GM18507 (cell line): Measurements from ENCODE around the gene FOXJ1.
"Not testable (repeated sequence)": the region's sequence is repeated elsewhere in the genome, so short reads cannot be mapped to it uniquely, and the experiment has no call there.

Source experiments
- DNase-seq: peaks from one replicate; pipeline ENCODE4 v3.0.0; 2011; ENCODE audit warnings: low read depth; ENCODE audit not compliant: insufficient read length; ENCODE audit errors: extremely low spot score
- FAIRE-seq: peaks from 2 replicates; lab custom pipeline; 2011; peaks lifted over from hg19 to GRCh38; lab: Jason Lieb, UNC

Gene FOXJ1, protein sequence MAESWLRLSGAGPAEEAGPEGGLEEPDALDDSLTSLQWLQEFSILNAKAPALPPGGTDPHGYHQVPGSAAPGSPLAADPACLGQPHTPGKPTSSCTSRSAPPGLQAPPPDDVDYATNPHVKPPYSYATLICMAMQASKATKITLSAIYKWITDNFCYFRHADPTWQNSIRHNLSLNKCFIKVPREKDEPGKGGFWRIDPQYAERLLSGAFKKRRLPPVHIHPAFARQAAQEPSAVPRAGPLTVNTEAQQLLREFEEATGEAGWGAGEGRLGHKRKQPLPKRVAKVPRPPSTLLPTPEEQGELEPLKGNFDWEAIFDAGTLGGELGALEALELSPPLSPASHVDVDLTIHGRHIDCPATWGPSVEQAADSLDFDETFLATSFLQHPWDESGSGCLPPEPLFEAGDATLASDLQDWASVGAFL

DNA sequence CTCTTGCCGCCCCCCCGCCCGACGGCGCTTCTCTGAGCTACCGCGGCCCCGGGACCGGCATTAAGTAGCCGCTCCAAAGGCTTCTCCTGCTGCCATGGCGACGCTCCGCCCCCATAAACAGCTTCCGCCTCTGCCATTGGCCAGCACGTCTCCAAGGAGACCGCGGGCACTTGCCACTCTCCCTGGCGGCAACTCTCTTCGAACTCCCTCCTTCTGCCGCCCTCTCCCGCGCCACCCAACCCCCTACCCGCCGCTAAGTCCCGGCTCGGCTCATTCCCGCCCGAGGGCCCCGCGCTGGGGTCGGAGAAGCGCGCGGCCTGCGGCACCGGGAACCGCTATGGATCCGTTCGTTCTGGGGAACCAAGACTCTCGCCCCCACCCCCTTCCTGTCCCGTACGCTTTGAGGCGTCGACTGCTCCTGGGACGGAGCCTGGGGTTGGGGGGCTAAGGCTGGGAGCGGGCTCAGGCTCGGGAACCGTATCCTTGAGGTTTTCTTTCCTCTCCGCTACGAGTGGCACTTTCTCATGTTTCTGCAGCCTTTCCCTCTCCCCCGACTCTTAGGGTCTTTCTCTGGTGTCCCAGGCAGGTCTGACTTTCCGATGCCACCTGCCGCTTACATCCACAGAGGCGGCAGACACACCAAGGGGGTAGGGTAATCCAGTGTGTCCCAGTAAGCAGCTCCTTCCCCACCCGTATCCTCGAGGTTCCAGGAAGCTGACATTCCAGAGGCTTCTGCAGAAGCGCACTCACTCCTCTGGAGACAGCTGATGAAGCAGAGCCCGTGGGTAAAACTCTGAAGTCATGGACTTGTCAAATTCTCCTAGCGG is at the start of gene FOXJ1:
Gene FOXJ1 (minus strand): TSS at position 34 of the 827 bp plus-strand sequence. CDS start 850 bp downstream, outside the sequence.
- DNase-seq (peak; percentile 95), FAIRE-seq (peak; percentile 87)

DNA sequence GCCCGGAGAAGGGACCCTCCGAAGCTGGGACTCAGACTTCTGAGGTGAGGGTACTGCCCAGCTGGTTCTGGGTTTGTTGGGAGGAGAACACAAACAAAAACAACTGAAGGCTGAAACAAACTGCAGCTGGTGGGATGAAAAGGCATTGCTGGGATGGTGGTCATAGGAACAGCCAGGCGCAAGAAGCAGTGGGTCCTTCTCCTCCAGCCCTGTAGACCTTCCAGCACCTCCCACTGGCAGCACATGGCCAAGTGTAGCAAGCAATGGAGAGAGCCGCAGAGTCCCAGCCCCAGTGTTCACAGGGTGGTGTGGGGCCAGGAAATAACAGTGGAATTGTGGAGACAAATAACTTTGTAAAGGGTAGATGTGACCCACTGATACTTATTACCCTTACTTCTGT is 48.7 kb upstream of the FOXJ1 start:
- FAIRE-seq: peak; percentile 5
- DNase-seq: no peak

DNA sequence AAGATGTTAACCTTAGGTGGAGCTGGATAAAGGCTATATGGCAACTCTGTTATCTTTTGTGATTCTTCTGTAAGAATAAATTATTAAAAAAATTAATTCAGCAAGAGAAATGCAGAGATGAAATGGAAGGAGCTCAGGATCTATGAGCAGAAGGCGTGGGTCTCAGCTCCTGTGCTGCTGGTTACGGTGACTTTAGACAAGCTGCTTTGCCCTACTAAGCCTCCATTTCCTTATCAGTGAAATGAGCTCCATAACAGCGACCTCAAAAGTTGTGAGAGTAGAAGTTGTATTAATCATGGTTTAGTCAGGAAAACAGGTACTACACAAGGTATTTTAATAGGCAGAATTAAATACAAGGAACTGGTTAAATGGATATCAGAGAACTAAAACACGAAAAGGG is 48.2 kb upstream of the FOXJ1 start:
- no peak for FAIRE-seq
- no peak for DNase-seq

DNA sequence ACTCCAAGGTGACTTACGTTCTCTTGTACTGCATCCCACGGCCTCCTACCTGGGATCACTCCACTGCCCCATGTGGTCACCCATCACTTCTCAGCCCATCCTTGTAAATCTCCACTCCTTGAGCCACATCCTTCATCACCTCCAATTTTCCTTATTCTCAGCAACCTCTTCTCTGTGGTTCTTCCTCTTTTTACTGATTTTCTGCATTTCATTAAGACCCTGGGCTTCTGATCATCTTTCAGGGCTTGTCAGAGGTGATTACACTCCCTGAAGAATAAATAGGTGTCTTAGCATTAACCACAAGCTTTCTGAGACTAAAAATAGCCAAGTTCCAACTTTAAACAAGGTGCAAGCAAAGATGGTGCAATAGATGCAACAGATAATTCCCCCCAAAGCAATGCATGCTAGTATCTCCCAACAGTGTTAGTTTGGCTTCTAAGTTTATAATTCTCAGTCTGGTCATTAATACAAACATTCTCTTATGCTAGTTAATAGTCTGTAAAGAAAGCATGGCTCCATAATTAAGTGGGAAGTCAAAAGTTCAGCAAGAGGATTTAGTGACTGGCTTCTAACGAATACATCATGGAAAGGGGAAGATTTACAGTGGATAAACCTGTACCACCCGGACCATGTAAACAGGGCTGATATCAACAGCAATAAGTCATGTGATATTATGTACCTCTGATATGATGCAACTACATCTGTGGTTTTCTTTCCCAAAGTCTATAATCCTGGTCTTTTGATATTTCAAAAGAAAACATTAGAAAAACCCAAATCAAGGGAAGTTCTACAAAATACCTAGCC is 47.4 kb upstream of the FOXJ1 start:
- DNase-seq (no peak), FAIRE-seq (no peak)

DNA sequence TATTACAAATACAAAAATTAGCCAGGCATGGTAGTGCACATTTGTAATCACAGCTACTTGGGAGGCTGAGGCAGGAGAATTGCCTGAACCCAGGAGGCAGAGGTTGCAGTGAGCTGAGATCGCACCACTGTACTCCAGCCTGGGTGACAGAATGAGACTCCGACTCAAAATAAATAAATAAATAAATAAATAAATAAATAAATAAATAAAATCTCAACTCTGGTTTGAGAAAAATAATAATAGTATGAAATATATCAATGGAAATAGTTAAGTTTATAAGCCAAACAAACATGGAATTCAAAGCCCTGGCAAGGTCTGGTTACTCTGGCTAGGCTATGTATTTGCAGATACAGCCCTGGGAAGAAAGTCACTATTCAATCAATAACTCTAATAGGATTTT is 45.7 kb upstream of the FOXJ1 start:
- not testable (repeated sequence) for DNase-seq, FAIRE-seq

DNA sequence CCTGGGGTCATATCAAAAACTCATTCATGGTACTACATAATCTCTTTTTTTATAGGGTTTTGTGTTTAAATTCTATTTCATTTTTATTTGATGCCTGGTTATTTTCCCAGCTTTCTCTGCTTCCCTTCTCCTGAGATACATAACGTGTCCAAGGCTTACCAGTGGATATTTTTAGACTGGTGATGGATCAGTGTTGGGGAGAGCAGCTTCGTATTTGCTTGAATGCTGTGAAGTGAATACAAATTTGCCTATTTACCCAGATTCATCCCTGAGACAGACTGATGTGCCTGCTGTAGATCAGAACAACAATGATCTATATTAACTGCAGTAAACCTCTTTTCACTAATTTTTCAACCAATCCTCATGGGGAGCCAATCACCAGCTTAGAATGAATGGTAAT is 43.2 kb upstream of the FOXJ1 start:
- FAIRE-seq (no peak), DNase-seq (no peak)

DNA sequence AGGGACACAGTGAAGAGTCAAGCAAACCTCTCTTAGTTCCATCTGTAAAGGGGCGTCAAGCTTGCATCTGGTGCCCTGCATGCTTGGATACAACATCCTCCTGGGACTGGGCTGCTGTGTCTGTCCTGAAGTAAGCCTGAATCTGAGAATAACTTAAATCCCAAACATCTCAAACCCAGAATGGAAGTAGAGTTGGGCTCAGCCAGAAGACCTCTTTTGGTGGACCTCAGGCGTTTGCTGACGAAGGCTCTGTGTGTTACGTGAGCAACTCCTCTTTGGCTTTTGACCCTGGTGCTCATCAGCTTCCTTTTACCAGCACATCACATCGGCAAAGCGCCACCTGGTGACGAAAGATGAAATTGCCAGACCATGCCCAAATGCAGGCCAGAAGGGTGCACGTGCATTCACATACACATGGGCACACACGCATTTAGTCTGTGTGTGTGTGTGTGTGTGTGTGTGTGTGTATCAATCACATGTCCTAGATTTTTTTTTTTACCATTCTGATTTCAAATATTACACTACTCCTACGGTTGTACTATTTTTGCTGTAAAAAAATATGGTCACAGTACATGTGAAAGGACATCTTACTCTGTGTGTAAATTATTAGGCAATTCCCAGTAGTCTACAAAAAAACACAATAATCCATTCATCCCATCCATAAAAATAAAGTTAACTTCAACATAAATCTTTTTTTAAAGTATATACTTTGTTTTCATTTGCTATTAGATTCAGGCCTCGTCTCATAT is 41.1 kb upstream of the FOXJ1 start:
- peak; percentile 93 for FAIRE-seq
- DNase-seq: peak; percentile 64

DNA sequence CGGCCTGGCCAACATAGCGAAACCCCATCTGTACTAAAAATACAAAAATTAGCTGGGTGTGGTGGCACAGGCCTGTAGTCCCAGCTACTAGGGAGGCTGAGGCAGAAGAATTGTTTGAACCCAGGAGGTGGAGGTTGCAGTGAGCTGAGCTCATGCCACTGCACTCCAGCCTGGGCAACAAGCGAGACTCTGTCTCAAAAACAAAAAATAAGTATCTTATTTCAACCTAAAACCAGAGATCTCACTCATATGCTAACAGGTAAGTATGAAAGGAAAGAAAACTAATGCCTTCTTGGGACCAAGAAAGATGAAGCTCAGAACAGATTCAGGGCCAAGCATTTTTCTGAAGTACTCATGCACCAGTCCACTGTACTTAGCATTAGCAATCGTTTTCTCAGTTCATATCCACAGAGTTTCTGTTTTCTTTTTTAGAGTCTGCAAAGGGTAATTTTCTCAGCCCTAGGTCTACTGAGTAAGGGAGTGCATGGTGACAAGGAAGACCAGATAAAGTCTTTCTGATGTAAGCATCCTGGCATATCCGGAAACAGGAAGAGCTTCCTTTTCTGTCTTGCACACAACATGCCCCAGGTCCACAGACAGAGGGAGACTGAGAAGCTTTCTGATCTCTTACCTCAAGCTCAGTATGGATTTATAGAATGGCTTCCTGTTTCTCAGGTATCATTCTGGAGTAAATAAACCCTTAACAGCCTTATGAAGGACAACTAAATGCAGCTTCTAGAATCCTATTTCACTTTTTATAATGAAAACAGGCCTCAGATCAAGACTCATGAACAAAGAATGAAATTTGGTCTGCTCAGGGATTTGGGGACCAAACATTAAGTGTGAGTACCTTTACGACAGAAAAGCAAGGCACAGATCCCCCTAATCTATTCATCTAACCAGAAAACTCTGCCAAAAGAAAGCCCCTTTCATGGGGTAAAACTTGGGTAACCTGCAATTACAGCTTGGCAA is 38.7 kb upstream of the FOXJ1 start:
- no peak for DNase-seq
- FAIRE-seq: peak; percentile 94

DNA sequence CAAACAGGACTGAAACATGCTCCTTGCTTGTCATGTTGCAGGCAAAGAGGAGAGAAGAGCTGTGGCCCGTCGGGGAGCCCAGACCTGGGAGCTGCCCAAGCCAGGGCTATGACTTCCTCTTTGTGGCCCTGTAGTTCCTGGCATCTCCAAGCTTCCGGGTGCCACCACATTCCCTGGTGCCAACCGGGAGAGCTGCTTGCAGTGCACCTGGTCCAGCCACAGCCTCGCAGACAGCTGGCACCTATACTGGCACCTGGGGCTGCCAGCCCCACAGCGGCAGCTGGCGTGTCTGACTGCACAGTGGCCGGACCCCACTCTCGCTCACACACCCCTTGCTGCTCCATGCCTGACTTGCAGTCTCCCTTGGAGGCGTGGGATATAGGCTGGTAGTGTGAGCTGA is 37.1 kb upstream of the FOXJ1 start:
- no peak for FAIRE-seq
- DNase-seq: no peak

DNA sequence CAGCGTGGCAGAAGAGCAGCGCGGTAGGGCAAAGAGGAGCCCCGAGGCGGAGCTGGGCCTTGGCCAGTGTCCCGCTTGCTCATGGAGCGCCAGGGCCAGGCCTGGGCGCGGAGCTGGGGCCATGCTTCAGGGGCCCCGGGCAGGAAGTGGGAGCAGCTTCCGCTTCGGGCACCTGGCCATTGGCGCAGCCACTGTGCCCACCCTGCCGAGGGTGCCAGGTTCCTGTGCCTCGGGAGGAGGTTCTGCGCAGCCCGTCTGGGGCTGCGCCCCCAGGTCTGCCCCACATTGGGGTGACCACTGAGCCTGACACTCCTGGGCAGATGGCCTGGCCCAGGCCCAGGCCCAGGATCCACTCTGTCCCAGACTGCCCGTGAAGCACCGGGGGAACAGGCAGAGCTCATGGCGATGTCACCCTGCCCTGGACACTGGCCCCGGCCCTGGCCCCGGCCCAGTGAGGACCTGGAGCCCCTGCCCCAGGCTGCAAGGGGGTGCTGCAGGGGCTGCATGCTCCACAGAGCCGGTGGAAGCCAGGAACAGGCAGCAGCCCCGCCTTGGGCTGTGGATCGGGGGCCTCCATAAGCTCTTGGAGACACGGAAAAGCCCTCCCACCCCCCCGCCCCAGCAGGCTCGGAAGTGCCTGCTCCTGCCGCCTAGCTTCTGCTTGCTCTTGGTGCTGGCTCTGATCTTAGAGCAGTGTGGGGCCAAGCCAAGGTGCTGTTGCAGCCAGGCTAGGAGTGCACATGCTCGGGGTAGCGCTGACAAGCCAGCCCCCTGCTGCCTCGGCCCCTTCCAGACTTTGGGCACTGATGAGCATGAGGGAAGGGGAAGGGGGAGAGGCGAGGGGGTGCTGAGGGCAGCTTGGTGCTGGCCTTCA is 35.9 kb upstream of the FOXJ1 start:
- DNase-seq (no peak), FAIRE-seq (no peak)

DNA sequence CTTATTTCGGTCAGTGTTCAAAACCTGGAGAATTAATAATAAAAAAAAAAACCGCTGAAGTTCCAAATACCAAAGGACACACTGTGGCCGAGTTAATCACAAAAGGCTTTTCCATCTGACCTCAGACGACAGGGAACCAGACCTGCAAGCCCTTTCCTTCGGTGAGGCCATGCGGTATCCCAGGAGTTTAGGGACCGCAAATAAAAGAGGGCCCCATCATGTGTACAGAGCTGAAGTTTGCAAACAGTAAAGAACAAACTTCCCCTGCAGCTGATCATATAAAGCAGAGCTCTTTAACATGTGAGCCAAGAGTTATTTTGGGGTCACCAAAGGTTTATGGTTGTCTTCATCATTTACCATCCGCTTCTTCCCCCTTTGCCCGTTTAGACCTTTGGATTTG is 33.0 kb upstream of the FOXJ1 start:
- DNase-seq (no peak), FAIRE-seq (no peak)

DNA sequence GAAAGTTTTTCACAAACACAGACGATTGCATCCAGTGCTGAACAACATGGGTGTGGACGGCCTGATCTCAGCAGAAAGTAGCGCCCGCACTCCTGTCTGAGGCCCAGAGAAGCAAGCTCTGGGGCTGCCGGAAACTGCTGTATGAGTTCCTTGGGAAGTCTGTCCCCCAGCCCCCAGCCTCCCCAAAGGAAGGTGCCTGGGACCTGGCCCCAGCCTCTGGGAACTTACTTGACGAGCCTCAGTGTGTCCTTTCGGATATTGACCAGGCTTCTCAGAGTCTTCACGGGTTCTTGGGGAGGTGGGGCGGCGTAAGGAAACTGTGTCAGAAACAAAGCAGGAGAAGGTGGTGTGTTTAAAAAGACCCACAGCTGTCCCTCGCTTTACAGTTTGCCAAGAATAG is 32.4 kb upstream of the FOXJ1 start:
- FAIRE-seq (no peak), DNase-seq (no peak)

DNA sequence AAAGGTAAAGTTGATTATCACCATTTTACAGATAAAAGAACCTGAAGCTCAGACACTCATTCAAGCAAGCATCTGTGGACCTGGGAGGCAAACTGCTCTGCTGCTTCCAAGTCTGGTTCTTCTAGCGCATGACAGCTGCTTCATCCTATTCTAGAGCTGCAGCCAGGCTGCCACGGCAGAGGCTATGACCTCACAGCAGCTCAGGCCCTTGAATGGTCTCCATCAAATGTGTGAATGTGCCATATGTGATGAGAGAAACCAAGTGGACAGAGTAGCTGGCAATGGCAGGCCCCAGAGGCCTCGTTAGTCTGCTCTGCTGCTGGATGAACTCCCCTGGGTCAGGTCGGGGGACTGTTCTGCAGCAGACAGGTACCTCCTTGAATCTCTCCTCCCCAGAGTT is 30.7 kb upstream of the FOXJ1 start:
- DNase-seq (no peak), FAIRE-seq (no peak)

DNA sequence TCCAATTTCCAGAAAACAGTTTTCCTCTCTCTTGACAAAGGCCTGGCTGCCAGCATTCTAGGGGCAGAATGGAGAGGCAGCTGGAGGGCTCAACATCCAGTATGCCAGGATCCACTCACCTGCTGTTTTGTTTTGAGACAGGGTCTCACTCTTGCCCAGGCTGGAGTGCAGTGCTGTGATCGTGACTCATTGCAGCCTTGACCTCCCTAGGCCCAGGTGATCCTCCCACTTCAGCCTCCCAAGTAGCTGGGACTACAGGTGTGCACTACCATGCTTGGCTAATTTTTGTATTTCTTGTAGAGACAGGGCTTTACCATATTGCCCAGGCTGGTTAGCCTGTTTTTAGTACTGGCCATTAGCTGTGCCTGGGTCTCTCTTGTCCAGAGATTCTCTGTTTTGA is 29.1 kb upstream of the FOXJ1 start:
- FAIRE-seq (no peak), DNase-seq (no peak)

DNA sequence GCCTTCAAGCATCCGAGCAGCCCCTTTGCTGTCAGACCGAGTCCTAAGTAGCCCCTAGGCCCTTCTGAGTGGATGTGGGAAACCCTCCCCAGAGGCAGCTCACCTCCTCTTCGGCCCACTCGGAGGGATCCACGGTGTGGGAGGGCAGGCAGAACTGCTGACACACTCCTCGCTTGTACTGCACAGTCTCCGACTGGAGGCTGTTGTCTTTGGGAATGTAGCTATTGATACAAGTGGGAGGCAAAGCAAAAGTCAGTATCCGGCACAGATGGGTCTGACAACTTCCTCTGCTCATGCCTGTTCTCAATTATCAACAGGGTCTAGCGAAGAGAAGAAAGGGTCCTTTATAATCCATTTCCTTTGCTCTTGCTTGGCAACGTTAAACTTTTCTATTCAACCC is 25.9 kb upstream of the FOXJ1 start:
- no peak for FAIRE-seq
- no peak for DNase-seq

DNA sequence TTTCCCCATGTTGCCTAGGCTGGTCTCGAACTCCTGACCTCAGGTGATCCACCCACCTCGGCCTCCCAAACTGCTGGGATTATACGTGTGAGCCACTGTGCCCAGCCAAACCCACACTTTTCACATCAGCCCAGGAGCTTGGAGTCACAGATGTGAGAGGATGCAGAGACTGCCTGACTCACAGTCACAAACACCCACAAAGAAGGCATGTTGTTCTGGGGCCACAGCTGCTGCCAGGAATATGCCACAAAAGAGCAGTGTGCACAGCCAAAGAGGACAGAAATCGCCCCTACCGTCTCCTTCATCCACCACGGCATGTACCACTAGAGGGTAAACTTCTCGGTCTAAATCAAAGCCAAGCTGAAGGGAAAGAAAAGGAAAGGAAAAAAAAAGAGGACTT is 25.1 kb upstream of the FOXJ1 start:
- DNase-seq: no peak

DNA sequence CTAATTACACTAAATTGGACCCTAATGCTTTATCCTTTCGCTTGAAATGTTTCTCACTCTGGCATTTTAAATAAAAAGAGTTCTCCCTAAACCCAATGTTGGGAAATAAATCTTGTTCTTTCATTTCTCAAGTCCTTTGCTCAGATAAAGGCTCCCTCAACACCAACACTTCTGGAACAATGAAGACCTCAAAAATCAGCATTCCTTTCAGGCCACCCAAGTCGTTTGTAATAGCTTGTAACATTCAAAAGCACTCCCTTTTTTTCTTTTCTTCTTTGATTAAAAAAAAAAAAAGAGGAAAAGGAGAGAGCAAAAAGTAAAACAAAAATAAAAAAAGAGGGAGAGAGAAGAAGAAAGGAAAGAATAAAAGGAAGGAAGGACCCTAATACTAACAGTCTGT is 23.3 kb upstream of the FOXJ1 start:
- DNase-seq (no peak), FAIRE-seq (no peak)

More for the DNA sequence above, 25.1 kb upstream of the FOXJ1 start:
- FAIRE-seq: no peak
